ENCODE data around the gene TPMT.

- no peak for TF ChIP-seq POLR2A (IDR thresholded peaks at IDR 0.05; ENCODE audit: low read length)
- TF ChIP-seq GATA1 (IDR thresholded peaks at IDR 0.05; ENCODE audit: low read depth, low read length), result no peak
These were observed 28.9 kb upstream of the TPMT start for GRCh38 chr6:18183766-18184165.

All from erythroblast (primary cell).